K562 (cell line): Measurements from ENCODE around the gene SLC23A2. TPM values are rescaled to one million over a fixed set of nuclear protein-coding genes. Genes with fewer than 3 reads are reported as not detected.

ENCODE experiments used
- CAMTA2 ChIP-seq: fragments of 250-450 bp; sonication (Bioruptor Pico); conservative IDR thresholded peaks from 2 replicates; pipeline ENCODE4 v1.5.1; 2022
- ETV5 ChIP-seq: sonication (generic); formaldehyde crosslinking; IDR thresholded peaks from 2 replicates; pipeline ENCODE4 v1.4.0; 2020; ENCODE audit warnings: low read depth, mild to moderate bottlenecking, missing genetic modification reagents
- PBX2 ChIP-seq, 2 experiments: IDR thresholded peaks in 1 of 2; conservative IDR thresholded peaks in 1 of 2; 2 replicates each; pipeline ENCODE4 v1.6.1; 2016; ENCODE audit warnings: low read depth in 2 of 2, mild to moderate bottlenecking in 1 of 2, missing compliant biosample characterization in 1 of 2, missing genetic modification characterization in 1 of 2, moderate library complexity in 1 of 2
- VEZF1 ChIP-seq: fragments of 200-800 bp; sonication (Bioruptor generic); IDR thresholded peaks from 2 replicates; pipeline ENCODE4 v1.6.1; 2017; ENCODE audit warnings: missing genetic modification characterization, missing compliant biosample characterization
- ZMIZ1 ChIP-seq, 2 experiments: fragments of 150-350 bp in 1 of 2; IDR thresholded peaks; 2 replicates each; pipeline ENCODE4 v1.6.1; 2012 to 2016; ENCODE audit warnings: low read depth in 2 of 2, low read length in 2 of 2, mild to moderate bottlenecking in 1 of 2, moderate library complexity in 1 of 2
- polyA plus RNA-seq, 8 experiments: library from polyadenylated mRNA; depleted of rRNA in 4 of 8; stranded (reverse) in 5 of 8; unstranded in 3 of 8; fragments of >200 nt; fragmentation: Nextera tagmentation in 2 of 8; fragmentation: Illumina TruSeq in 1 of 8; extraction: Ambion mirVana in 2 of 8; extraction: Trizol in 1 of 8; gene quantifications; 2 replicates each; pipeline versions ENCODE4 v1.2.1 to v1.2.3, GENCODE V29; 2011 to 2014; ENCODE audit warnings: inconsistent platforms in 1 of 8, missing spikeins in 1 of 8
- total RNA-seq, 7 experiments: library from RNA; depleted of rRNA in 6 of 7; stranded (reverse); fragments of >200 nt in 6 of 7; fragmentation: Illumina TruSeq in 2 of 7; extraction: Trizol in 2 of 7; gene quantifications; 2 replicates each; pipeline versions ENCODE4 v1.2.1 to v1.2.3, GENCODE V29; 2011 to 2021; ENCODE audit warnings: low replicate concordance in 1 of 7

Gene SLC23A2
- total and polyA plus RNA-seq, 9 of the 15 experiments (the other 6 are each of a cell fraction or from before 2014, with no cell fraction given), result 0.39 to 6.7 (median 3.2) TPM

GRCh38 chr20:4950841-4951240 is 50.5 kb downstream of the SLC23A2 start (continued):
- TF ChIP-seq PBX2 (CRISPR knock-in tag; IDR thresholded peaks at IDR 0.05; ENCODE audit: low read depth) (no peak), PBX2 (tag; conservative IDR thresholded peaks at IDR 0.05; ENCODE audit: low read depth) (no peak), VEZF1 (no peak), CAMTA2 (no peak), ETV5 (CRISPR knock-in tag) (no peak), ZMIZ1 (IDR thresholded peaks at IDR 0.05; ENCODE audit: low read depth in 2 of 2, low read length in 2 of 2) (no peak)
